ENCODE measurements around the gene WDR5. TPM values are rescaled to one million over a fixed set of nuclear protein-coding genes. Genes with fewer than 3 reads are reported as not detected.
"Not testable (repeated sequence)": the region's sequence is repeated elsewhere in the genome, so short reads cannot be mapped to it uniquely, and the experiment has no call there.

Gene WDR5
- total and polyA plus RNA-seq, 2 experiments from 2014 or later = 37.0 to 56.6 TPM

- H3K4me3 ChIP-seq = not testable (repeated sequence)
These were observed 16.9 kb upstream of the WDR5 start for GRCh38 chr9:134118972-134119371.

DNA sequence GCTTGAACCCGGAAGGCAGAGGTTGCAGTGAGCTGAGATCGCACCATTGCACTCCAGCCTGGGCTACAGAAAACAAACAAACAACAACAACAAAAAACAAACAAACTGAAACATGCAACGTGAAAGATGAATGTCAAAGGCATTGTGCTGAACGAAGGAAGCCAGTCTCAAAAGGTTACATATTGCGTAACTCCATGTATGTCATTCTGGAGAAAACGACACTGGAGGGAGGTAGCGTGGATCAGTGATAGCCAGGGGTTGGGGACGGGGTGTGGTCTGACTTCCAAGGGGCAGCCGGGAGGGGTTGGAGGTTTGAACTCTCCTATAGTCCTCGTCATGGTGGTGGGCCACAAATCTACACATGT is 12.1 kb upstream of the WDR5 start:
- no peaks in the 10 kb centered on the region for H3F3A ChIP-seq (replicated peaks; ENCODE audit: low read depth)
- H3K4me3 ChIP-seq = no peak overlapping the region
- H3K36me3 ChIP-seq (ENCODE audit: insufficient read depth) = no peaks in the 10 kb centered on the region
- Mint-ChIP-seq H3K9me3 (peaks cover 19% of the 10 kb centered on the region), H3K4me3 (no peak overlapping the region), H3K36me3 (ENCODE audit: low read depth) (0 out of 3 replicates have a peak, but pooled peaks cover 2% of the 10 kb centered on the region), H3K27me3 (ENCODE audit: insufficient read depth, low read depth, poor library complexity) (peaks cover 8% of the 10 kb centered on the region), H3K27ac (no peak overlapping the region), H3K4me1 (peaks cover 3% of the 10 kb centered on the region; the same call in 1 of the 3 replicates)
- no peaks in the 10 kb centered on the region for H3K79me2 ChIP-seq (replicated peaks; ENCODE audit: insufficient read depth)
- H3K4me1 ChIP-seq (ENCODE audit: insufficient read depth) = no peaks in the 10 kb centered on the region
- H3K9me2 ChIP-seq (ENCODE audit: insufficient read depth) = no peaks in the 10 kb centered on the region
- H4K20me1 ChIP-seq (replicated peaks; ENCODE audit: insufficient read depth) = no peaks in the 10 kb centered on the region
- ATAC-seq (no peak), DNase-seq (ENCODE audit: low spot score) (no peak)
- no peaks in the 10 kb centered on the region for H3K27me3 ChIP-seq (ENCODE audit: insufficient read depth)
- H3K27ac ChIP-seq (ENCODE audit: low read depth) = no peak overlapping the region
- no peak overlapping the region for H3K4me2 ChIP-seq
- no peak overlapping the region for H2AFZ ChIP-seq
- TF ChIP-seq STAT1 (IDR thresholded peaks at IDR 0.05; ENCODE audit: unreplicated experiment) (no peak), EZH2 (IDR thresholded peaks at IDR 0.05; ENCODE audit: low read depth, unreplicated experiment) (no peak), ZNF331 (CRISPR knock-in tag; IDR thresholded peaks at IDR 0.05; ENCODE audit: low read depth) (no peak), ZNF114 (CRISPR knock-in tag; IDR thresholded peaks at IDR 0.05) (no peak), JUNB (IDR thresholded peaks at IDR 0.05; ENCODE audit: unreplicated experiment) (no peak), CREB1 (CRISPR knock-in tag; IDR thresholded peaks at IDR 0.05; ENCODE audit: low read depth) (no peak), NANOG (IDR thresholded peaks at IDR 0.05; ENCODE audit: borderline replicate concordance) (no peak), REST (IDR thresholded peaks at IDR 0.05; ENCODE audit: unreplicated experiment) (no peak), POLR2AphosphoS5 (IDR thresholded peaks at IDR 0.05; ENCODE audit: low read depth) (no peak), EZH2phosphoT487 (IDR thresholded peaks at IDR 0.05; ENCODE audit: unreplicated experiment) (no peak)
- TF ChIP-seq, protein P1, sequence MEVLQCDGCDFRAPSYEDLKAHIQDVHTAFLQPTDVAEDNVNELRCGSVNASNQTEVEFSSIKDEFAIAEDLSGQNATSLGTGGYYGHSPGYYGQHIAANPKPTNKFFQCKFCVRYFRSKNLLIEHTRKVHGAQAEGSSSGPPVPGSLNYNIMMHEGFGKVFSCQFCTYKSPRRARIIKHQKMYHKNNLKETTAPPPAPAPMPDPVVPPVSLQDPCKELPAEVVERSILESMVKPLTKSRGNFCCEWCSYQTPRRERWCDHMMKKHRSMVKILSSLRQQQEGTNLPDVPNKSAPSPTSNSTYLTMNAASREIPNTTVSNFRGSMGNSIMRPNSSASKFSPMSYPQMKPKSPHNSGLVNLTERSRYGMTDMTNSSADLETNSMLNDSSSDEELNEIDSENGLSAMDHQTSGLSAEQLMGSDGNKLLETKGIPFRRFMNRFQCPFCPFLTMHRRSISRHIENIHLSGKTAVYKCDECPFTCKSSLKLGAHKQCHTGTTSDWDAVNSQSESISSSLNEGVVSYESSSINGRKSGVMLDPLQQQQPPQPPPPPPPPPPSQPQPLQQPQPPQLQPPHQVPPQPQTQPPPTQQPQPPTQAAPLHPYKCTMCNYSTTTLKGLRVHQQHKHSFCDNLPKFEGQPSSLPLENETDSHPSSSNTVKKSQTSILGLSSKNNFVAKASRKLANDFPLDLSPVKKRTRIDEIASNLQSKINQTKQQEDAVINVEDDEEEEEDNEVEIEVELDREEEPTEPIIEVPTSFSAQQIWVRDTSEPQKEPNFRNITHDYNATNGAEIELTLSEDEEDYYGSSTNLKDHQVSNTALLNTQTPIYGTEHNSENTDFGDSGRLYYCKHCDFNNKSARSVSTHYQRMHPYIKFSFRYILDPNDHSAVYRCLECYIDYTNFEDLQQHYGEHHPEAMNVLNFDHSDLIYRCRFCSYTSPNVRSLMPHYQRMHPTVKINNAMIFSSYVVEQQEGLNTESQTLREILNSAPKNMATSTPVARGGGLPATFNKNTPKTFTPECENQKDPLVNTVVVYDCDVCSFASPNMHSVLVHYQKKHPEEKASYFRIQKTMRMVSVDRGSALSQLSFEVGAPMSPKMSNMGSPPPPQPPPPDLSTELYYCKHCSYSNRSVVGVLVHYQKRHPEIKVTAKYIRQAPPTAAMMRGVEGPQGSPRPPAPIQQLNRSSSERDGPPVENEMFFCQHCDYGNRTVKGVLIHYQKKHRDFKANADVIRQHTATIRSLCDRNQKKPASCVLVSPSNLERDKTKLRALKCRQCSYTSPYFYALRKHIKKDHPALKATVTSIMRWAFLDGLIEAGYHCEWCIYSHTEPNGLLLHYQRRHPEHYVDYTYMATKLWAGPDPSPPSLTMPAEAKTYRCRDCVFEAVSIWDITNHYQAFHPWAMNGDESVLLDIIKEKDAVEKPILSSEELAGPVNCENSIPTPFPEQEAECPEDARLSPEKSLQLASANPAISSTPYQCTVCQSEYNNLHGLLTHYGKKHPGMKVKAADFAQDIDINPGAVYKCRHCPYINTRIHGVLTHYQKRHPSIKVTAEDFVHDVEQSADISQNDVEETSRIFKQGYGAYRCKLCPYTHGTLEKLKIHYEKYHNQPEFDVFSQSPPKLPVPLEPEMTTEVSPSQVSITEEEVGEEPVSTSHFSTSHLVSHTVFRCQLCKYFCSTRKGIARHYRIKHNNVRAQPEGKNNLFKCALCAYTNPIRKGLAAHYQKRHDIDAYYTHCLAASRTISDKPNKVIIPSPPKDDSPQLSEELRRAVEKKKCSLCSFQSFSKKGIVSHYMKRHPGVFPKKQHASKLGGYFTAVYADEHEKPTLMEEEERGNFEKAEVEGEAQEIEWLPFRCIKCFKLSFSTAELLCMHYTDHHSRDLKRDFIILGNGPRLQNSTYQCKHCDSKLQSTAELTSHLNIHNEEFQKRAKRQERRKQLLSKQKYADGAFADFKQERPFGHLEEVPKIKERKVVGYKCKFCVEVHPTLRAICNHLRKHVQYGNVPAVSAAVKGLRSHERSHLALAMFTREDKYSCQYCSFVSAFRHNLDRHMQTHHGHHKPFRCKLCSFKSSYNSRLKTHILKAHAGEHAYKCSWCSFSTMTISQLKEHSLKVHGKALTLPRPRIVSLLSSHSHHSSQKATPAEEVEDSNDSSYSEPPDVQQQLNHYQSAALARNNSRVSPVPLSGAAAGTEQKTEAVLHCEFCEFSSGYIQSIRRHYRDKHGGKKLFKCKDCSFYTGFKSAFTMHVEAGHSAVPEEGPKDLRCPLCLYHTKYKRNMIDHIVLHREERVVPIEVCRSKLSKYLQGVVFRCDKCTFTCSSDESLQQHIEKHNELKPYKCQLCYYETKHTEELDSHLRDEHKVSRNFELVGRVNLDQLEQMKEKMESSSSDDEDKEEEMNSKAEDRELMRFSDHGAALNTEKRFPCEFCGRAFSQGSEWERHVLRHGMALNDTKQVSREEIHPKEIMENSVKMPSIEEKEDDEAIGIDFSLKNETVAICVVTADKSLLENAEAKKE (CRISPR knock-in tag; IDR thresholded peaks at IDR 0.05) = no peak
- TF ChIP-seq, protein P2, sequence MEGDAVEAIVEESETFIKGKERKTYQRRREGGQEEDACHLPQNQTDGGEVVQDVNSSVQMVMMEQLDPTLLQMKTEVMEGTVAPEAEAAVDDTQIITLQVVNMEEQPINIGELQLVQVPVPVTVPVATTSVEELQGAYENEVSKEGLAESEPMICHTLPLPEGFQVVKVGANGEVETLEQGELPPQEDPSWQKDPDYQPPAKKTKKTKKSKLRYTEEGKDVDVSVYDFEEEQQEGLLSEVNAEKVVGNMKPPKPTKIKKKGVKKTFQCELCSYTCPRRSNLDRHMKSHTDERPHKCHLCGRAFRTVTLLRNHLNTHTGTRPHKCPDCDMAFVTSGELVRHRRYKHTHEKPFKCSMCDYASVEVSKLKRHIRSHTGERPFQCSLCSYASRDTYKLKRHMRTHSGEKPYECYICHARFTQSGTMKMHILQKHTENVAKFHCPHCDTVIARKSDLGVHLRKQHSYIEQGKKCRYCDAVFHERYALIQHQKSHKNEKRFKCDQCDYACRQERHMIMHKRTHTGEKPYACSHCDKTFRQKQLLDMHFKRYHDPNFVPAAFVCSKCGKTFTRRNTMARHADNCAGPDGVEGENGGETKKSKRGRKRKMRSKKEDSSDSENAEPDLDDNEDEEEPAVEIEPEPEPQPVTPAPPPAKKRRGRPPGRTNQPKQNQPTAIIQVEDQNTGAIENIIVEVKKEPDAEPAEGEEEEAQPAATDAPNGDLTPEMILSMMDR (conservative IDR thresholded peaks at IDR 0.05; ENCODE audit: low read depth in 2 of 2) = no peak

More at GRCh38 chr9:134118972-134119371, 16.9 kb upstream of the WDR5 start:
- H3K4me2 ChIP-seq; H3K4me1 Mint-ChIP-seq; H3K27me3 ChIP-seq (ENCODE audit: insufficient read depth); H3K27me3 Mint-ChIP-seq (ENCODE audit: insufficient read depth, low read depth, poor library complexity); H3K36me3 ChIP-seq (ENCODE audit: insufficient read depth); ATAC-seq; H3K27ac ChIP-seq (ENCODE audit: low read depth); H3K79me2 ChIP-seq (replicated peaks; ENCODE audit: insufficient read depth); H3K36me3 Mint-ChIP-seq (ENCODE audit: low read depth); H3K4me3 Mint-ChIP-seq; H4K20me1 ChIP-seq (replicated peaks; ENCODE audit: insufficient read depth); H3F3A ChIP-seq (replicated peaks; ENCODE audit: low read depth); H3K9me2 ChIP-seq (ENCODE audit: insufficient read depth); H3K4me1 ChIP-seq (ENCODE audit: insufficient read depth); H2AFZ ChIP-seq; DNase-seq (ENCODE audit: low spot score); H3K27ac Mint-ChIP-seq: not testable (repeated sequence)
- peaks cover 21% of the 10 kb centered on the region for H3K9me3 Mint-ChIP-seq
